PFSK-1 (cell line): ENCODE measurements around the gene COL25A1.

Experiments
- FOXP2 ChIP-seq: optimal IDR thresholded peaks from 2 replicates; pipeline ENCODE3; 2011; ENCODE audit warnings: borderline replicate concordance, control low read depth, inconsistent platforms; ENCODE audit not compliant: insufficient read depth; ENCODE audit errors: extremely low read length, extremely low read depth
- POLR2AphosphoS5 ChIP-seq: IDR thresholded peaks from 2 replicates; pipeline ENCODE4 v1.6.1; 2012; ENCODE audit warnings: low read depth, mild to moderate bottlenecking, control low read depth, low read length, moderate library complexity
- REST ChIP-seq, 2 experiments: IDR thresholded peaks; 2 replicates each; pipeline versions ENCODE4 v1.6.1 to v1.8.0; 2011 to 2012; ENCODE audit warnings: low read depth in 2 of 2, low read length in 2 of 2, control low read depth in 1 of 2, inconsistent platforms in 1 of 2, mild to moderate bottlenecking in 1 of 2, moderate library complexity in 1 of 2; ENCODE audit not compliant: insufficient read depth in 1 of 2
- SIN3A ChIP-seq: IDR thresholded peaks from 2 replicates; pipeline ENCODE4 v1.6.1; 2012; ENCODE audit warnings: mild to moderate bottlenecking, low read length, moderate library complexity, borderline replicate concordance; ENCODE audit not compliant: insufficient read depth
- TAF1 ChIP-seq: IDR thresholded peaks from 2 replicates; pipeline ENCODE4 v1.6.1; 2012; ENCODE audit warnings: low read length, control low read depth, borderline replicate concordance; ENCODE audit not compliant: insufficient read depth

GRCh38 chr4:108787106-108787505, 515.4 kb downstream of the COL25A1 start:
- no peak for TF ChIP-seq POLR2AphosphoS5
- TF ChIP-seq SIN3A: no peak
- no peak for TF ChIP-seq TAF1
- no peak for TF ChIP-seq REST (IDR thresholded peaks at IDR 0.05; ENCODE audit: insufficient read depth in 1 of 2, low read depth in 2 of 2, low read length in 2 of 2)
- no peak for TF ChIP-seq FOXP2
